Stimulated activated CD8-positive, alpha-beta memory T cell treated with anti-CD3 and anti-CD28 coated beads, Interleukin-2, amount 100 ng/mL, for 1 hour (primary cell): ENCODE measurements around the gene APLP2.
"Not testable (repeated sequence)": the region's sequence is repeated elsewhere in the genome, so short reads cannot be mapped to it uniquely, and the experiment has no call there.

Experiments used
- DNase-seq, 2 donors: peaks; one replicate each; pipeline ENCODE4 v3.0.0-alpha.2; 2020; ENCODE audit warnings: low read depth in 2 of 2

APLP2 gene

DNA sequence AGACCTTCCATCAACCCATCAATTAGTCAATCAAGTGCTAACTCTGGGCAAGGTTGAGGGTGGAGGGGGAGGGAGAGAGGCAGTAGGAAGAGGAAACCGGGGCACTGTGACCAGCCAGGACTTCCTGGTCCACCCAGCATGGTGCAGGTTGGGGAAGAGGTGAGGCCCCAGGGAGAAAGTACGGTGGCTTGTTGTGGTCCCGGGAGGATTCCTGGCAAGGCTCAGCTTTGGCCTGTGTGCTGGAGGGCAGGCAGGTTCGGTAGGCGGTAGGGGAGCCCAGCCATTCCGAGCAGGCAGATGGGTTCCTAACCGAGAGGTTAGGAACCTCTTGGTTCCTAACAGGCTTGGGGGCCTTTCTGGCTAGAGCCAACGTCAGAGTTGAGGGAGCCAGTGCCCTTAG, 100.7 kb downstream of the APLP2 start:
- no peak for DNase-seq

DNA sequence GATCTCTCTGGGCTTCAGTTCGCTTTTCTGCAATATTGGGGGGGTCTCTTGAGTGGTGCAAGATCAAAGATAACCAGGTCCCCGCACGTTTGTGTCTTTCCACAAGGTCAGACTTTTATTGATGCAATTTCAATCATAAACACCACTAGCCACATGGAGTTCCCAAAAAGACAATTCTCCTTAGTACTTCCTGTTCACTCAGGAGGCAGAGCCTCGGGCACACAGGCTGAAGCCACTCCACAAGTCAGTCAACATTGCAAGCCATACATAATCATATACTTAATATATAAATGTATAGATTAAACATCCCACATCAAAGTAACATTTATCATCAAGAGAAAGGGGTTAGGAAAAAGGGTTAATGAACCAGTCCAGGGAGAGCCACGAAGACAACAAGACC, 101.8 kb downstream of the APLP2 start:
- no peak for DNase-seq

GRCh38 chr11:130172001-130172400, 102.3 kb downstream of the APLP2 start:
- not testable (repeated sequence) for DNase-seq

GRCh38 chr11:130174642-130175041, 104.9 kb downstream of the APLP2 start:
- DNase-seq: no peak

- no peak for DNase-seq
Observed at GRCh38 chr11:130175898-130176297, 106.2 kb downstream of the APLP2 start.

- no peak for DNase-seq
Observed at GRCh38 chr11:130177782-130178181, 108.1 kb downstream of the APLP2 start.

DNA sequence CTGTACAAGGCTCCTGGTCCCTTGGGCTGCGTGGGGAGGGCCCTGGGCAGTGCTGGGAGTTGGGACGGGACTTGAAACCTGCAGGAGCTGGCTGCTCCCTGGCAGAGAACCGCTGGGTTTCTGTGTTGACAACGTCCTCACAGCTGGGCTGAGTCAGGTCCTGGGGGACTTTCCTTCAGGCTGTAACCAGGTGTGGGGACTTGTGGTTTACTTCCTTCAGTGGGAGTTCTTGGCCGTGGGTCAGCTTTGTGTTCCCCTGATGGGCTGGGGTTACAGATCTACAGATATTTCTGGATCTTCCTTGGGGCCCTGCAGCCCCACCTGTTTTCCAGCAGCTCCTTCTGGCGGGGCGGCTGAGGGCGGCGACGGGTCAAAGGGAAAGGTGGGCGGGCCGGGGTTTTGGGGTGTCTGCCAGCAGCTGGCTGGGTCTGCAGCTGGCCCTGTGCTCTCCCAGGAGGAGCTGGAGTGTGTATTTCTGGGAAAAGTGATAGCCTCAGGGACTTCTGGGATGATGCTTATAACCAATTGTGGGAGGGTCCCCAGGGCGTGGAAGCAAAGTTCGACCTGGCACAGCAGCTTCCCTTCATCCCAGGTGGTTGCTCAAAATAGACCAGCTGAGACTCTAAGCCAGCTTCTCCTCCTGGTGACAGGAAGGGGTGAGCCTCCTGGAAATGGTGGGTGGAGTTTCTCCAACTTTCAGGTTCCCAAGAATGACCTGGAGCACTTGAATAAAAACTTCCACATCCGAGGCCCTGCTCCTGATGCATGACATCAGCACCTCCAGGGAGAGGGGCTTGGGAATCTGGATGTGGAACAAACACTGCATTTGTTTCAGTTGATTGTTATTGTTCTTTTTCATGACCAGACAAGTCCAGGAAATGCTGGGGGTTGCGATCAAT, 109.0 kb downstream of the APLP2 start:
- no peak for DNase-seq

DNA sequence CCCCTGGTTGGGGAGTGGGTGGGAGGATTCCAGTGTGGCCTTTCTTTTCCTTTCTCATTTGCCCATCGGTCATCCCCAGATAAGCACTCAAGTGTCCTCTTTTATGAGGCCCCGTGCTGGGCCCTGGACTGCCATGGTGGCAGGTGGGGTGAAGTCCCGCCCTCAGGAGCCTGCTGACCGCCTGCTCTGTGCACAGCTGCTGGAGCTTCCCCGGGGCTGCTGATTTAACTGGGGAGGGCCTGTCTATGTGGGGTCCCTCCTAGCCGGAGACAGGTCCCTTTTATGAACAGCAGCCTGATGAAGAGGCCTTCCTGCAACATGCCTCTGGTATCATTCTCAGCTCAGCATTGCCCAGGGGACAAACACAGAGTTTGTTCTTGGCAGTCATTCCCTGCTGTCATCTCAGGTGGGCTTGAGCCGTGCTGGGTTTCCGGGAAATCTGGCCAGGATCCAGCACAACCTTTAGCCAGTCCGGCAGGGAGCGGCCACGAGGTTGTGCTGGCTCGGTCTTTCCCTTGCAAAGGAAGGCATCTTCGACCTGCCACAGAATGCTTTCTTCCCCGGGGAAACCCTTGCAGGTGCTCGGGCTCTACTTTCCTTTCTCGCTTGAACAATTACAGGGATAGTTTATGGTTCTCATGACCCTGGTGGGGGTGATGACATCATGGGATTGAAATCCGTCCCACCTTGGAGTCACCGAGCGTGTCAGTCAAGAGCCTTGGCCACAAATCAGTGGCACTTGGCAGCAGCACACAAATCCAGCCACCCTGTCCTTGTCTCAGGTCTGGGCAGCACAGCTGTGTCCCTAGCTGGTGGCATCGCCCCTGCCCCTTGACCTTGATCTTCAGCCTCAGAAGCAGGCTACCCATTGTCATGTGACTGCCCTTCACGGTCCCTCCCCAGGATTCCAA, 110.0 kb downstream of the APLP2 start:
- no peak for DNase-seq

- DNase-seq: no peak
Observed at GRCh38 chr11:130180491-130180890, 110.8 kb downstream of the APLP2 start.

- no peak for DNase-seq
Observed at GRCh38 chr11:130180896-130181294, 111.2 kb downstream of the APLP2 start.

- DNase-seq: no peak
Observed at GRCh38 chr11:130181295-130182272, 111.9 kb downstream of the APLP2 start.

DNA sequence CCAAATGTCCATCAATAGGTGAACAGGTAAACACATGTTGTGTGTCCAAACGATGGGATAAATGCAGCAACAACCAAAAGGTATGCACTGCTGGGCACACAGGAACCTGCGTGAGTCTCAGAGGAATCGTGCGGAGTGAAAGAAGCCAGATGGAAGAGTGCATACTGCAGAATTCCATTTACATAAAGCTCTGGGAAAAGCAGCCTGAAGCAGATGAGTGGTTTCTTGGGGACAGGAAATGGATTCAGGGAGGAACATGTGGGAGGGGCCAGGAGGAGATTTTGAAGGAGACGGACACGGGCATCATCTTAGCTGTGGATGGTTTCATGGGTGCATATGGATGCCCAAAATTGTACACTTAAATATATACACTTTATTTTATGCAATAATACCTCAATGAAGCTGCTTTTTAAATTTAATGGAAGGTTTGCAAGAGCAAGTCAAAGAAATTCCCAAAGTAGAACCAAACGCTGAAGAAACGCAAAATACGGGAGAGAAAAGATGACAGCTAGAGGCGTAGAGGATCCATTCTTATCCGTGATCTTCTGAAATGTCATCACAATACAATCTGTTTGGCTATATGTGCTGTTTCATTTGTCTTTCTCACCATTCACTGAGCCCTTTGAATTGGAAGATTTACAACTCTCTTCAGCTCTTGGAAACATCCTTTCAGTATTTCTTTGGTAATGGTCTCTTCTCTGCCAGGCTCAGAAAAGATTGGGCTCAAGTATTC, 114.3 kb downstream of the APLP2 start:
- DNase-seq: no peak

DNA sequence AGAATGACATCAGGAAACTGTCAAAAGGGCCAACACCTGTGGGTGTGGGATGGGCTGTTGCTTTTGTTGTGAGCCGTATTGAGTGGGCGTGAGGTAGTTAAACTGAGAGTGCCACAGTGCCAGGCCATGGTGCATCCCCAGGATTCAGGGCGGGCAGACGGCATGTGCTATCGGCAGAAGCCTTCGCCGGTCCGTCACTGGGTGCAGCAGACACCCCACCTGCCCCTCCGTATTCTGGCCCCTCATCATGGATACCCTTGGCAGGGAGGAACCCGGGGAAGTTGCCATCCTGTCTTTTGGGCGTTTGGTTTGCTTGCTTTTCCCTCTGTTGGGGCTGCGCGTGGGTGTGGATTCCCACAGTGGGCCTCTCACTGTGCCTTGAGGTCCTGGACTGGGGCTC, 117.4 kb downstream of the APLP2 start:
- DNase-seq: no peak

- DNase-seq: no peak
Observed at GRCh38 chr11:130188047-130188446, 118.4 kb downstream of the APLP2 start.

GRCh38 chr11:130188585-130189347, 119.1 kb downstream of the APLP2 start:
- DNase-seq: no peak

- no peak for DNase-seq
Observed at GRCh38 chr11:130189492-130190210, 120.0 kb downstream of the APLP2 start.

GRCh38 chr11:130190371-130190881, 120.7 kb downstream of the APLP2 start:
- DNase-seq: no peak

DNA sequence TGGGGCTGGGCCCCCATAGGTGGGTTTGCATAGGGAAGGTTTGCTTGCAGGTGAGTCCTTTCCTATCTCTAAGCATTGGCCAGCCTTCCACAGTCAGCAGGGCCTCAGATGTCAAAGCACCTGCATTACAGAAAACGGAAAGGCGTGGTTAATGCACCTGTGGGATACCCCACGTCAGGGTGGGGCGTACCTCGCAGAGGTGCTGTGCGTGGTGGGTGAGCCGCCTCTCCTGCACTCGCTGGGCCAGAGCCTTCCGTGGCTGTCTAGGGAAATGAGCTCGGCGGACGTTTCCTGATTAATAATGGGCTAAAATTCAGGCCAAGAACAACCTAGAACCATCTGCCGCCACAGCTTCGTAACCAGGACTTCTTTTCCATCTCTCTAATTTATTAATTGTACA, 122.2 kb downstream of the APLP2 start:
- DNase-seq: no peak

DNA sequence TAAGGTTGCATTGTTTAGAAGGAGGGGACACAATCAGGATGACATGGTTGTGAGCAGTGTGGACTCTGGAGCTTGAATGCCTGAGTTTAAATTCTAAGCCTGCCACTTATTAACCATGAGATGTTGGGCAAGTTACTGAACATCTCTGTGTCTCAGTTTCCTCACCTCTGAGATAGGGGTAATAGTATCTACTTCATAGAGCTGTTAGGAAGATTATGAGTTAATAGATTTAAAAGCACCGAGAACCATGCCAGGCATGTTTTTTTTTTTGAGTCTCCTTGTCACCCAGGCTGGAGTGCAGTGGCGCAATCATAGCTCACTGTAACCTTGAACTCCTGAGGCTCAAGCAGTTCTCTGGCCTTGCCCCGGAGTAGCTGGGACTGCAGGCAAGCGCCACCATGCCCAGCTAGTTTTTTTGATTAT, 123.2 kb downstream of the APLP2 start:
- DNase-seq: no peak
